GM18517 (cell line): Measurements from ENCODE around the gene ZNRF1.
"Not testable (repeated sequence)": the region's sequence is repeated elsewhere in the genome, so short reads cannot be mapped to it uniquely, and the experiment has no call there.

Experiments
- ATAC-seq: cut with Tn5 transposase; IDR thresholded peaks from one replicate; pipeline ENCODE4 v1.9.1; 2021; ENCODE audit warnings: mild to moderate bottlenecking, moderate library complexity; ENCODE audit not compliant: unreplicated experiment

Gene ZNRF1

GRCh38 chr16:75074920-75075687, 76.3 kb downstream of the ZNRF1 start:
- ATAC-seq, result peak; percentile 97

DNA sequence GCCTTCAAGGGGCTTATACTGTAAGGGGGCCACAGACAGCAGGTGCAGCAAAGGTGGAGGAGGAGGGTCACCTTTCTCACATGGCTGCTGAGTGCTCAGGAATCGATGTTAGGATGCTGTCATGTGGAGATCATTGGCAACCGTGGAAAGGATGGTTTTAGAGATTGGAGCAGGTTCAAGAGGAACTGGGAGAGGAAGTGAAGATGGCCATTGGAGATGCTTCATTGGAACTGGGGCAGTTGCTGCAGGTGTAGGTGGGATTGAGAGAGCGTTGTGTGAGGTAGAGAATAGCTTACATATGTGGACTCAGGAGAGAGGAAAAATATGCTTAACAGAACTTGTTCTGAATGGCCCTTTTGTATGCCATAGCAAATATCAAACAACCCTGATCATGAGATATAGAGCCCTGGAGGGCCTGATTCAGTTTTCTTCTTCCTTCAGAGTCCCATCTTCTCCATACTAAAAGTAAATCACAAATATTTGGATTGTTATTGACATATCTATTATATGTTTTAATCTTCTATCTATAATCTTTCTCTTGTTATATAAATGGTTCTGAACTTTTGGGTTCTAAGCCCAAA, 77.0 kb downstream of the ZNRF1 start:
- peak; percentile 9 for ATAC-seq

DNA sequence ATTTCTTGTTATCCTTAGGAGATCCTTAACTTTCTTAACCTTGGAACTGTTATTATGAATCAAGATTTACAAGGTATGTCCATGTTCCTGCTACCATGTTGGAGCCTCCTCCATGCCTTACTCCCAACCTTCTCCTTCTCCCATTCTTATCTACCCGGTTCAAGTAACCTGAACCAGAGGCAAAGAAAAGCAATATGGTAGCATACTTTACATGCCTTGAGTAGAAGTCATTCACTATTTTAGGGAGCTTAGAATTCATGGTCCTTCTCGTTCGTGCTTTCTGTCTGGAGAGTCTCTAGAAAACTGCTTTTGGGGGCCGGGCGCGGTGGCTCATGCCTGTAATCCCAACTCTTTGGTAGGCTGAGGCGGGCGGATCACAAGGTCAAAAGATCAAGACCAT, 80.1 kb downstream of the ZNRF1 start:
- ATAC-seq, result no peak

DNA sequence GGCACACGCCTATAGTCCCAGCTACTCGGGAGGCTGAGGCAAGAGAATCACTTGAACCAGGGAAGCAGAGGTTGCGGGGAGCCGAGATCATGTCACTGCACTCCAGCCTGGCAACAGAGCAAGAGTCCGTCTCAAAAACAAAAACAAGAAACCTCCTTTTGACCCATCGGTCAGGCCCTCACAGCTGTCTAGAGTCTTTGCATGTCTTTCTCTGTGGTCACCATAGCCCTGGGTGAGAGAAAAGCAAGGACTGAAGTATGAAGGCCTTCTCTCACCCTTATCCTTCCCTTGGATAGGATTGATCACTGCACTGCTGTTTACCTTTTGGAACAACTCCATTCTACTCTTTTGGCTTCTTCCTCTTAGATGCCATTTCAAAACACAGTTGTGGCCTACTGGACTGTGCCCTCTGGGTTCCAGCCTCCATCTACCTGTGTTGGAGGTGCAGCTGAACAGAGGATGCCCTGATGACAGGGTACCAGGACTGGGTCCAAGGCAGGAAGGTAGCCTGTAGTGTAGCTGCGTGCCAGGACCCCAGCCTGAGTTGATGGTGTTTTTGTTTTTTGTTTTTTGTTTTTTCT, 80.6 kb downstream of the ZNRF1 start:
- no peak for ATAC-seq

DNA sequence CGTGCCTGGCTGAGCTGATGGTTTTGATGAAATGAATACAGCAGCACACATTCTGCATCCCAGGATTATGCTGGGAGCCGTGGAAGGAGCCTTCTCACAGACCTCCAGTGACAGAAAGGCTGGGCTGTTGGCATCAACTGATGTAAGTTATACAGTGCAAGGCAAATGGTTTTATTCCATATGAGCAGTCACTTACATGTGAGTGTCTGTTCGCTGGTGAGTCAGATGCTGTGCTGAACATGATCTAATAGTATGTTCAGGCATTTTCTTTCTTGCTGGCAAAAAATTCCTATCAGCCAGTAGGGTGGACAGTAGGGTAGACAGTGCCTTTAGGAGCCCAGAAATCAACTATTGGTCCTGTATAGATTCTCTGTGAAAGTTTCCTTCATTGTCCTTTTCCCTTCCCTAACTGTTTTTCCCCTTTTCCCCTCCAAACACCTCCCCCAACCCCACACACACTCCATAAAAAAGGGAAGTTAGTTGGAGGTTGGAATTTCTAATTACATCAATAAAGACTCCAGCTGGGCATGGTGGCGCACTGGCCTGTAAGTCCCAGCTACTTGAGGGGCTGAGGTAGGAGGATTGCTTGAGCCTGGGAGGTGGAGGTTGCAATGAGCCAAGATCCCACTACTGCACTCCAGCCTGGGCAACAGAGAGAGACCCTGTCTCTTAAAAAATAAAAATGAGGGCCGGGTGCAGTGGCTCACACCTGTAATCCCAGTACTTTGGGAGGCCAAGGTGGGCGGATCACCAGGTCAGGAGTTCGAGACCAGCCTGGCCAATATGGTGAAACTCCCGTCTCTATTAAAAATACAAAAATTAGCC, 81.6 kb downstream of the ZNRF1 start:
- no peak for ATAC-seq

DNA sequence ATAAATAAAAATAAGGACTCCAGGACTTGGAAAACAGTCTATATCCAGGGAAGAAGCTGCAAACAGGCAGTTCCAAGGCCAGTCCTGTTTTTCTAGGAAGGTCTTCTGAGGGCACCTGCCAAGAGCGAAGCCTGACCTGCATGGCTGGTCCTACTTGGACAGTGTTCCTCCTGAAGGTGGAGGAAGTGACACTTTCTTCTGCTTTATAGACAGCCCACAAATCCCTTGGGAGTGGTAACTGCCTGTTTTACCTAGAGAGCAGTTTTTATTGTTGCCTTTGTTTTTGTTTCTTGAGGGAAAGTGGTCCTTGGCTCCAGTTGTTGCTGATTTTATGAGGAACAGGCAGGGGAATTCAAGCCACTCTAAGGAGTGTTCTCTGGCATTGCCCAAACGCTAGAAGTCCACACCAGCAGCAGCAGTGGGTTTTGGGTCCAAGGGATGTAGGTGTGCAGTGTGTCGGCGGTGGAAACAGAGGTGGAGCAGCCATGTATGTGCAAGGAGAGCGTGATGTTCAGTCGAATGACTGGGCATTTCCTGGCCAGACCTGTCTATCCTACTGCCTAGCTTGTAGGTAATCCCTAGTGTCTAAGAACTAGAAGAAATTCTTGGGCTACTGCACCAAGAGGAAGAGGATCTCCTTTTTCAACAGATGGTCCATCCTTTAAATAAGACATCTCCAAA, 82.5 kb downstream of the ZNRF1 start:
- ATAC-seq, result no peak

- ATAC-seq, result no peak
Observed at GRCh38 chr16:75083813-75084212, 85.0 kb downstream of the ZNRF1 start.

DNA sequence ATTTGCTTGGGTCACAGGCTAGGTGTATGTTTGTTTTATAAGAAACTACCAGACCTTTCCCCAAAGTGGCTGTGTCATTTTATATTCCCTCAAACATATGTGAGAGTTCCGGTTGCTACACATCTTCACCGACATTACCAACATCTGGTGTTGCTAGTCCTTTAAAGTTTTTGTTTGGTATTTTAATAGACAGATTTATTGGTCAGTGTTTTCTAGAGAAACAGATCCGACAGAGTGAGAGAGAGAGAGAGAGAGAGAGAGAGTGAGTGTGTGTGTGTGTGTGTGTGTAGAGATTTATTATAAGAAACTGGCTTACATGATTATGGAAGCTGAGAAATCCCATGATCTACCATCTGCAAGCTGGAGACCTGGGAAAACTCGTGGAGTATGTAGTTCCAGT, 86.7 kb downstream of the ZNRF1 start:
- no peak for ATAC-seq

- ATAC-seq, result no peak
Observed at GRCh38 chr16:75086281-75086680, 87.5 kb downstream of the ZNRF1 start.

- ATAC-seq, result no peak
Observed at GRCh38 chr16:75086688-75087374, 88.0 kb downstream of the ZNRF1 start.

GRCh38 chr16:75087375-75087979, 88.7 kb downstream of the ZNRF1 start:
- no peak for ATAC-seq

- no peak for ATAC-seq
Observed at GRCh38 chr16:75088216-75088615, 89.4 kb downstream of the ZNRF1 start.

GRCh38 chr16:75088934-75089333, 90.1 kb downstream of the ZNRF1 start:
- no peak for ATAC-seq

- ATAC-seq, result no peak
Observed at GRCh38 chr16:75089486-75090202, 90.8 kb downstream of the ZNRF1 start.

DNA sequence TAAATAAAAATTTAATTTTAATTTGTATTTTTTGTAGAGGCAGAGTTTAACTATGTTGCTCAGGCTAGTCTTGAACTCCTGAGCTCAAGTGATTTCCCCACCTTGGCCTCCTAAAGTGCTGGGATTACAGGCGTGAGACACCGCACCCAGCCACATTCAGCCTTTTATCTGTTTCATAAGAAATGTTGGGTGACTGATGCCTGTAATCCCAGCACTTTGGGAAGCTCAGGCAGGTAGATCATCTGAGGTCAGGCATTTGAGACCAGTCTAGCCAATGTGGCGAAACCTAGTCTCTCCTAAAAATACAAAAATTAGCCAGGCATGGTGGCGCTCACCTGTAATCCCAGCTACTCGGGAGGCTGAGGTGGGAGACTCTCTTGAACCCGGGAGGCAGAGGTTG, 92.1 kb downstream of the ZNRF1 start:
- ATAC-seq, result not testable (repeated sequence)

GRCh38 chr16:75091619-75092018, 92.8 kb downstream of the ZNRF1 start:
- ATAC-seq, result not testable (repeated sequence)

- no peak for ATAC-seq
Observed at GRCh38 chr16:75092777-75093176, 94.0 kb downstream of the ZNRF1 start.

DNA sequence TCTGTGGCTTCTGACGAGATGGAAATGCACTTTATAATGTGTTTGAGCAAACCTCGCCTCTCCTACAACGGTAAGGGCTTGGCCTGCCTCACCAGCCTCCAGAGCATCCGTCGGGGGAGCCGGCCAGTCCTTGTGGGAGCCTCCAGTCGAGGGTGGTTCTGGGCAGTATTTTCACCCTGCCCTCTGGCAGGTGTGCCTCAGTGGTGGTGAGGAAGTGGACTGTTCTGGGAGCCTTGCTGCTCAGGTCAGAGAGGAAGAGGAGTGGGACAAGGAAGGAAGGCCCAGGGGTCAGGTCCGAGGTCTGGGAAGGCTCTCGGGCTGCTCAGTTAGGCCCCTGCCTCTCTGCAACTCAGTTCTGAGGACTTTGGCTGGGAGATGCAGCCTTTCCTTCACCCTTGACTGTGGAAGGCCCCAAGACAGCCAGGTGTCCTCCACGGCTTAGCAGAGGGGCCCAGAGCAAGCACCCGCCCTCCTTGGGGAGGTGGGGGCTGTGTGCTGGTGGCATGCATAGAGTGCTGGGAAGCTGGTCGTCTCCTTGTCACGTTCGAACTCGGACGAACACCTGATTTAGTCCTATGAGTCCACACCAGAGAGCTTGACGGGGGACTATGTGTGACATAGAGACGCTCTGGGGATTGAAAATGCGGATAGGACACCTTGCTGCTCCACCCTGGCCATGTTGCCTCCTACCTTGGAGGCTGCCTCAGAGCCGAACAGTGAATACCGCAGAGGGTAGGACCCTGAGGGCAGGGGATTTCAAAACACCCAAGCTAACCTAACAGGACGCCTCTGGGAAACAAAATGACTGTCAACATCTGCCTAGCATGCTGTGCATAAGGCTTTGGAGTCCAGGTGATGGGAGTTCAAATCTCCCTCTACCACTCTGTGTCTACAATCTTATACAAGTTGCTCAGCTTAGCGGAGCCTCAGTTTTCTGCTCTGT, 95.0 kb downstream of the ZNRF1 start:
- no peak for ATAC-seq
